Activated CD8-positive, alpha-beta memory T cell treated with anti-CD3 and anti-CD28 coated beads, Interleukin-2, amount 50 U/mL, for 24 hours (primary cell): ENCODE measurements around the gene CNGB1.
"Not testable (repeated sequence)": the region's sequence is repeated elsewhere in the genome, so short reads cannot be mapped to it uniquely, and the experiment has no call there.

Experiments used
- DNase-seq: peaks from one replicate; pipeline ENCODE4 v3.0.0-alpha.2; 2020; ENCODE audit errors: extremely low read depth

The CNGB1 gene

DNA sequence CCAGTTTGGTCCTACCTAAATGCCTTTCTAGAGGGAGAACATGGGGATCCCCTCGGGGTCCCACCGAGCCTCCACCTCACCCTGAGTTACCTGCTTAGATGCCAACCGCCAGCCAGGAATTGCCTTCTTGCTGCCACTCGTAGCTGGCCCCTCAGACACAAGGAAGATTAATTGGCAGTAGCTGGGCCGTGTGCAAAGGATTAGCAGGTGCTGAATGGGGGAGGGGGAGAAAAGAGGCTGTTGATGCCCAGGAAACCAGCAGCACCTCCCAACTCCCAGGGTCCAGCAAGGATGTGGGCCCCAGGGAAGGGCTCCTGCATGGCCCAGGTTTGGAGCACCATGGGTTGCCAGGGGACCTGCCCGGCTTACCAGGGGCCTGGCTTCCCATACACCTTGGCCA, at the start of gene CNGB1:
Gene CNGB1, minus strand, starts transcription at position 159 of the 400 bp plus-strand sequence. CDS start 3,842 bp downstream, outside the sequence.
- DNase-seq = no peak

DNA sequence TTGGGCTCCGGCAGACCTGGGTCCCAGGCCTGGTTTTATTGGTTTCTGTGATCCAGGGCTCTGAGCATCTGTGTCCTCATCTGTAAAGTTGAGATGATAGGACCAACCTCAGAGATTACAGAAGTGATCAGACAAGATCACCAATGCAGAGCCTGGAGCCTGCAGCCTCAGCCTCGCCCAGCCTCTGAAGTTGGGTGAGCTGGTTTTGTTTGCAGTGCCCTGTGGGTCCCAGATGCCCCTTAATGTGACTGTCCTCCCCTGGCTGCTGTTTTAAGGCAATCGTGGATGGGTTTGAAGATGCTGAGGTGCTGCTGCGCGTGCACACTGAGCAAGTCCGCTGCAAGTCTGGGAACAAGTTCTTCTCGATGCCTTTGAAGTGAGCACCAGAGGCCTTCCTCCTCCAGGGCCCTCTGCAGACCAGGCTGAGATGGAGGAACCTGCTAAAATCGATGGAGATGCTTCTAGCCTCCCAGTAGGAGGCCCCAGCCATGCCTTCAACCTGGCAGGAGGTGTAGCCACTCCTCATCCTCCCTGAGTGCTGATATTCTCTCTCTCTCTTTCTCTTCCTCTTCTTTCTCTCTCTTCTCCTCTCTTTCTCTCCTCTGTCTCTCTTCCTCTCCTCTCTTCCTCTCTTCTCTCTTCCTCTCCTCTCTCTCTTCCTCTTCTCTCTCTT, 49.1 kb upstream of the CNGB1 start:
- no peak for DNase-seq

DNA sequence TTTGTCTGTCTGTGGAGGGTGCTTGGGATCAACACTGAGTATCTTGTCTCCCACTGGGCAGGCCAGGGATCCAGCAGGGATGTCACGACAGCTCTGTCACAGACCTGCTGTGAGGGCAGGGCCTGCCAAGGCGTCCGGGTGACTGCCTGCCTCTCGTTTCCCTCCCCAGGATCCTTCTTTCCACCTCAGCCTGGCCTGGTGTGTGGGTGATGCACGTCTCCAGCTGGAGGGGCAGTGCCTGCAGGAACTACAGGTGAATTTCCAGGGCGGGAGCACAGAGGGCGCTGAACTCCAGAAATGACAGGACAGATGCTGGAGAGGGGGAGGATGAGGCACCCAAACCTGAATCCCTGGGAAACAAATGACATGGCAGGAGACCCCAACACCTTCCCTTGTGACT, 47.9 kb upstream of the CNGB1 start:
- no peak for DNase-seq

DNA sequence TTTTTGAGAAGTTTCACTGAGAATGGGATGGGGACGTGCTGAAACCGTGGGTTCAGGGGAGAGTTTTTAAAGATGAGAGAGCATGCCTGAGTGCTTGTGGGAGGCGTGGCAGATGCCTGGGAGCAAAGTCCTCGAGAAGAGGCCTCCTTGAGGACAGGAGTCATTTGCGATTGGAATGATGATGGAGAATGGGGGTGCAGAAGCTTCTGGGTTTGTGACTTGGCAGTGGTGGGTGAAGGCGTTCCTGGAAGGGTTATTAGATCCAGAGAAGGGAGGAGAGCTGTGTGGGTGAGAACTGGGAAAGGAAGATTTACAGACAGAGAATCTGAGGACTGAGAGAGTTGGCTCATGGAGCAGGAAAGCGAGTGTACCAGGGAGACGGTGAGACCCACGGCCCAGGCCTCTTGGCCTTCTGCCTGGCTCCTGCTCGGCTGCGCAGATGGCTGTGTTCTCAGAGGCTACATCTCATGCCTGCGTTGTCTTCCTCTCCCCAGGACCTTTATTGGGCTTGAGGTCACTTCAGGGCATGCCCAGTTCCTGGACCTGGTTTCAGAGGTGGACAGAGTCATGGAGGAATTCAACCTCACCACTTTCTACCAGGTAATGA, 46.0 kb upstream of the CNGB1 start:
- no peak for DNase-seq

DNA sequence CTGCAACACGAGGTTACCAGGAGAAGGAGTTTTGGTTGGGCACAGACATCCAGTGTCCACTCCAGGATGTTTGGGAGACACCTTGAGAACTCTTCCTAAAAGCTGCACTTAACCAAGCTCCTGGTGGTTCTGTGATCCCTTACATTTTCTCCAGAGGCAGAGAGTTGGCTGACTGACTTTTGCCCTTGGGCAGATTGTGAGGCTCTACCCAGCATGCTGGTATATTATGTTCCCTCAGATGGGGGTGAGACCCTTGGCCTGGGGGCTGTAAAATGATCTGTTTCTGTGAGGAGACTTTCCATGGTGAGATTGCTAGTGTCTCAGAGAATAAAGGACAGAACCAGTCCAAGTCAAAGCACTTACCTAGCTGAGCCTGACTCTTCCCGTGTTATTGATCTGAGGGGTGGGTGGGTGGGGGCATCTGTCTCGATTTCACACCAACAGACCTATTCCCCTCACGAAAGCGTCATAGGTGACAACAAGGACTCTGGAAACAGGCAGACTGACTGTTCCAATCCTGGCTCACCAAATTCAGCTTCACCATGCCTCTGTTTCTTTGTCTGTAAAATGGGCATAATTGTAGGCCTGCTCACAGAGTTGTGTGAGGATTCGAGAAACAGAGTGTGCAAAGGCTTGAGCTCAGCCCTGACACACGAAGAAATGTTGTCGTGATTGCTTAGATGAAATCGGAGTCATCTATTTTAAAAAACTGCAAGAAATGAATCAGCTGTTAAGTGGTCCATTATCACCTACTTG, 42.5 kb upstream of the CNGB1 start:
- DNase-seq = no peak

DNA sequence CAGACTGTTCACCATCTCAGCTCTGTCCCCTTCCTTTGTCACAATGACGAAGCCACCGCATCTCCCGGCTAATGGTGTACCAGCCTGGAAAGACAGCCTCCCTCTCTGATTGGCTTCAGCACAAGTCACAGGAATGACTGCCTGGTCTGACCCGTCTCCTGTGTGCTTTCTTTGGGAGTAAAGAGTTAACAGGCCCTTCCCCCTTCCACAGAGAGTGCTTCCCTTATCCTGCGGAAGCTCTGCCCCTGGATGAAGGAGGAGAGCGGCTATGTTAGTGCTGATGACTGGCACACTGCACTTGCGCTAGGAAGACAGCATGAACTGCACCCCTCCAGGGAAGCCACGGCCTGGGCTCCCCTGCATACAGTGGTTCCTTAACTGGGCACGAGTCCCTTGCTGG, 41.6 kb upstream of the CNGB1 start:
- no peak for DNase-seq

DNA sequence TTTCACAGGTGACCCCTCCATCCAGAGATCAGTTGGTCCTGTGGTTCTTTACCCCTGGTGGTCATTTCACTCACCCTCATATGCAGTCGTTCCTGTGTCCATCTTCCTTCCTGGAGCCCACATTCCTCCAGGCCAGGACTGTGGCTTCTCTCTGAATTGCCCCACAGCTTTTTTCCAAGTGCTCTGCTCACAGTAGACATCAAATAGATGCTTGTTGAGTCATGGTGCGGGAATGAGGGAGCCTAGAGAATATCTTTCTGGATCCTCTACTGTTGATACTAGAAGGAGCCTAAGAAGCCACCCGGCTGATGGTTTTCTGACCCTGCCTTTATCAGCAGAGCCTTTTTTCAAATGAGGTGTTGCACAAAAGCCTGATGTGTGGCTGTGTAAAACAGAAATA, 40.7 kb upstream of the CNGB1 start:
- no peak for DNase-seq

DNA sequence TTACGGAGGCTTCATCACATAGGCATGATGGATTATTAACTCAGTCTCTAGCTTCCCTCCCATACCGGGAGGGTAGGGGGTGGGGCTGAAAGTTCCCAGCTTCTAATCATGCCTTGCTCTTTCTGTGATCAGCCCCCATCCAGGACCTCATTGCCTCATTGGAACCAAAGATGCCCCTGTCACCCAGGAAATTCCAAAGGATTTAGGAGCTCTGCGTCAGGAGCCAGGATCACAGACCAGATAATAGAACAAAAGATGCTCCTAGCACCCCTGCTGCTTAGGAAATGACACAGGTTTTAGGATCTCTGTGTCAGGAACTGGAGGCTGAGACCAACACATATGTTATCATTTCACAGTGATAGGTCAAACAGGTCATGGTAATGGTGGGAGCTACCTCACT, 40.0 kb upstream of the CNGB1 start:
- no peak for DNase-seq

DNA sequence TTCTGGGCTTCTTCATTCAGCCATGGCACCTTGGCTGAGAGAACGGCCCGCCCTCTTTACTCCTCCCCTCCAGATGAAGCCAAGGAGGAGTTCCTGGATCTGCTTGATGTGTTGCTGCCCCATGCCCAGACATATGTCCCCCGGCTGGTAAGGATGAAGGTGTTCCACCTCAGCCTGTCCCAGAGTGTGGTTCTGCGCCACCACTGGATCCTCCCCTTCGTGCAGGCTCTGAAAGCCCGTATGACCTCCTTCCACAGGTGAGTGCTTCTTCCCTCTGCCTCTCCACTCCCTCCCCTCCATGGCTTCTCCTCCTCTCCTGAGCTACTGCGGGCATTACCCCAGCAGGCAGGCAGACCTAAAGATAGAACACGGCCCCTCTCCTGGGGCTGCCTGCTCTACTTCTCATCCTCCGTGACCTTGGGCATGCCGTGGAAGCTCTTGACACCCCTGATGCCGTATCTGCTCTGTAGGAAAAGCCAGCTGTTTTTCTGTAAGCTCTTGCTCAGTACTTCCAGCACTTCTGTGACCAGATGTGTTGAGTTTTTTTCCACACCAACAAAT, 39.0 kb upstream of the CNGB1 start:
- DNase-seq = no peak

DNA sequence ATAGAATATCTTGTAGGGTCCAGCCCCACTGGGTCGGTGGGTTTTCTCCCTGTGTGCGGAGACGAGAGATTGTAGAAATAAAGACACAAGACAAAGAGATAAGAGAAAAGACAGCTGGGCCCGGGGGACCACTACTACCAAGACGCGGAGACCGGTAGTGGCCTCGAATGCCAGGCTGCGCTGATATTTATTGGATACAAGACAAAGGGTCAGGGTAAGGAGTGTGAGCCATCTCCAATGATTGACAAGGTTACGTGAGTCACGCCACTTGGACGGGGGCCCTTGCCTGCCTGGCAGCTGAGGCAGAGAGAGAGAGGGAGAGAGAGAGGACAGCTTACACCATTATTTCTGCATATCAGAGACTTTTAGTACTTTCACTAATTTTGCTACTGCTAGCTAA, 33.8 kb upstream of the CNGB1 start:
- DNase-seq = not testable (repeated sequence)

DNA sequence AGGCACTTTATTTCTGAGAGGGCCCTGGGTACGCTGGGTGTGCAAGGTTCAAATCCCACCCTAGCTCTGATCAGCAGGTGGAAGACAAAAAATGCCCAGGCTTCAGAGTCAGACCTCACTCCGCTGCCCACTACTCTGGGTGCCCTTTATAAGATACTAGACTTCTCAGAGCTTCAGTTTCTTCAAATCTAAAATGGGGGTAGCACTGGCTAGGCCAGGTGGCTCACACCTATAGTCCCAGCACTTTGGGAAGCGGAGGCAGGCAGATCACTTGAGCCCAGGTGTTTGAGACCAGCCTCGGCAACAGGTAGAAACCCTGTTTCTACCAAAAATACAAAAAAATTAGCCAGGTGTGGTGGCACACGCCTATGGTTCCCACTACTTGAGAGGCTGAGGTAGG, 32.0 kb upstream of the CNGB1 start:
- DNase-seq = no peak

DNA sequence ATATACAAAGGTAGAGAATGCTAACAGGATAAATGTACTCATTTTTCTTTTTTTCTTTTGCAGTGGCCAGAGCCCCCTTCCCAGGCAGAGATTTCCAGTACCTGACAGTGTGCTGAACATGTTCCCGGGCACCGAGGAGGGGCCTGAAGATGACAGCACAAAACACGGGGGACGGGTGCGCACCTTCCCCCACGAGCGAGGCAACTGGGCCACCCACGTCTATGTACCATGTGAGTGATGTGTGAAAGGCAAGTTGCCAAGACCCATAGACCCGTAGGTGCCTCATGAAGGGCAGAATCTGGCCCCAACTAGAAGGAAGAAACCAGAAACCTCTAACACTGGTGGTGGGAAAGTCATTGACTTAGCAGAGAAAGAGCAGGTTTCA, 31.5 kb upstream of the CNGB1 start:
- no peak for DNase-seq

DNA sequence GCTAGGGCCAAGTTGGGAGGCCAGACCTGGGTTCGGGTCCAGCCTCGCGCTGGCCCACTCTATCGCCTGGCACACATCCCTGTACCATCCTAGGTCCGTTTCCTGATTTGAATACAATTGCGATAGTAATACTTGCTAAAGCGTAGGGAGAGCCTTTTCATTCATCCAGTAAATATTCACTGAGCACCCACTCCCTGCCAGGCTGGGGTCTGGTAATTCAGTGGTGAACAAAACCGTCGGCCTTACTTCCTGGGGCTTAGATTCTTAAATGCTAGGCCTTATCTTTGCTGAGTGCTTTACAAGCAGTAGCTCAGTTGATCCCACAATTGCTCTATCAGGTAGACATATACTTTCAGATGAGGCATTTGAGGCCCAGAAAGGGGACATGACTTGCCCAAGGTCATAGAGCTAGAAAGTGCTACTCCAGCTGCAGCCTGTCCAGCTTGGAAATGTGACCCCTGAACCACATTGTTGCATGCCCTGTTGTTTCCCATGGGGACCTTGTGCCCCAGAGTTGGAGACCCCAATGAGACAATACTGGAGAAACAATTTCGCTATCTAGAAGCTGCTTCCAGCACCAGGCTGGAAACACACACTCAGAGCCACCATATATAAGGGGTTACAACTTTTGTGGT, 31.0 kb upstream of the CNGB1 start:
- no peak for DNase-seq

DNA sequence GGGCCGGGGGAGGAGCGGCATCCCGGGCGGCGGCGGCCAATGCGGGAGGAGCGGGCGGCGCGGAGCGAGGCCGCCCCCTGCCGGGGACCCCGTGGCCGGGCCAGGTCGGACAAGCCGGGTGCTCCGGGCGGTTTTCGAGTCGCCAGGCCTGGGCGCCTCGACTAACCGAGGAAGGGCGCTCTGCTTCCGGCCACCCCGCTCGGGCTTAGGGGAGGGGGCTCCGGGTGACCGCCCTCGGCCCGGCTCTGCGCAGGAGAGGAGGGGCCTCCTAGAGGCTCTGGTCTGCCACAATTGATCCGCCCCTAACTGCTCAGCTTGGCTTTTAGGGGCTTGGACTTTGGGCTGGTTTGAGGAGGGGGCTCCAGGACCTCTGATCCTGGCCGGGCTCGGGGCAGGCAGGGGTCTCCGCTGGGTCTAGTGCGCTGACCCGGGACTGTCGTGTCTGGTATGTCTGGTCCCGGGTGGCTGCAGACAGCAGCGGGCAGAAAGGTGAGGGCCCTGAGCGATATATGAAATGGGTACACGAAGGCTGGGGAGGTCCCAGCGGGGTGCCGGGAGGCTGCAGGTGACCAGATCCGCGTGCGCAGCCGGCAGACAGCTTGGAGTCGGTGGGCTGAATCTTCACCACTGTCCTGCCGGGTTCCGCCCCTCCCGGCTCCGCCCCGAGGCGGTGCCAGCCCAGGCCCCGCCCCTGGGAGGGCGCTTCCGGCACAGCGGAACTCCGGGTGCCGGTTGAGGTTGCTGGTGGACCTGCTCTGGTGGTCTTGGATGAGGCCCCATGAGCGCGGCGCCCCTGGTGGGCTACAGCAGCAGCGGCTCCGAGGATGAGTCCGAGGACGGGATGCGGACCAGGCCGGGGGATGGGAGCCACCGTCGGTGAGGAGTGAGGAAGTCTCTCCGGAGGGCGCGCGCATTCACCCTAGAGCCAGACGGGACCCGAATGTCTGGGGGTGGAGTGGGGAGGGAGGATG, 30.1 kb upstream of the CNGB1 start, which contains the start of gene USB1:
Gene USB1, plus strand, starts transcription at position 702 of the 971 bp plus-strand sequence. Its CDS starts 77 bp downstream, at position 779.
- no peak for DNase-seq

DNA sequence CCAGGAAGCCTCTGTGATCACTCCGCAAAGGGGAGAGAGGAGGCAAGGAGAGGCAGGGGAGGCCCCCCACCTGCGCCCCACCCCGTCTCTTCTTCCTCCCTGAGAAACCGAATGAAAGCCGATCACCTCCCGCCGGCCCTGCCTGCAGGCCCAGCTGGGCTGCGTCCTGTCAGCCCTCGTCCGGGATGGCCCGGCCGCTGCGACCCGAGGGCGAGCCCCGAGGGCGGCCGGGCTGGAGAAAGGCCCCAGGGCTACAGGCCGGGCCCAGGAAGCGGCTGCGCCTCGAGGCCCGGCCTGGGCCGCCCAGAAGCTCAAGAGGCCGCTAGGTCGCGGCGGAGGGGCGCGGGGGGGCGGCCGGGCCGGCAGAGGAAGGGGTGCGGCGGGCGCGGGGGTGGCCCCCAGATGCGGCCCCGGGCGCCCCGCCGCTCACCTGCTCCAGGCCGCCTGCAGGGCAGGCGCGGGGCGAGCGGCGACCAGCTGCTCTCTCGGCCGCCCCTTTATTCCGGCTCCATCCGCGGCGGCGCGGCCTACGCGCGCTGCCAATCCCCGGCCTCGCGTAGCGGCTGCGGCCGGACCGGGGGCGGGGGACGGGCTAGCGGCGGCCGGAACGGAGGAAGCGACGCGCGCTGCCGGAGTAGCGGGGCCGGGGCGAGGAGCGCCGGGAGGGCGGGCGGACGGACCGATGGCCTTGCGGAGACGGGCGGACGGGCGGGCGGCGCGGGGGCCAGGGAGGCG, 29.2 kb upstream of the CNGB1 start, which contains the start of gene ZNF319:
Gene ZNF319, minus strand, starts transcription at position 702 of the 735 bp plus-strand sequence. CDS start 2,407 bp downstream, outside the sequence.
- no peak for DNase-seq

DNA sequence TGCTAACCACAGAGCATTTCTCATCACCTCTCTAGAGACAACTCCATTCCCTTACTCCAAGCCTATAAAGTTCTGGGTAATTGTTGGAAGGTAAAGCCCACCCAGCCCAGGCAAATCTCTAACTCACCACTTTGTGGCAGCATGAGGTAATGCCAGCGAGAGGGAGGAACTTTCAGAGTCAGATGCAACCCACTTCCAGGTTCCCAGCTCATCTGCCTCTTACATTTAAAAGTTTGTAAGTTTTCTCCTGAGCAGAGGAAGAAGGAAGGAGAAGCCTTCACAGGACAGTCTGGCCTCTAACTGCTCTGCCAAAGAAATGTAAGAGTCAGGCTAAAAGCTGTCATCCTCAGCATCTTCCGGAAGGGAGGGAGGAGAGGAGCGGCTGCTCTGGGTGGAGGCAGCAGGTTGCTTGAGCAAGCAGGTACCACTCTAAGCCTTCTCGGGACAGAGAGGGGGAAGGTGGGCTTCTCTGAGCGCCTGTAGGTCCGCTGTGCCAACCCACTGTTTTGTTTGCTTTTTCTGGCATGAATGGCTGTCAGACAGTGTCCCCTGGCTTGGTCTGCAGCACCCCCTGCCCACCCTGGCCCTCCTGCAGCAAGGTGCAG, 28.5 kb upstream of the CNGB1 start:
- DNase-seq = no peak

DNA sequence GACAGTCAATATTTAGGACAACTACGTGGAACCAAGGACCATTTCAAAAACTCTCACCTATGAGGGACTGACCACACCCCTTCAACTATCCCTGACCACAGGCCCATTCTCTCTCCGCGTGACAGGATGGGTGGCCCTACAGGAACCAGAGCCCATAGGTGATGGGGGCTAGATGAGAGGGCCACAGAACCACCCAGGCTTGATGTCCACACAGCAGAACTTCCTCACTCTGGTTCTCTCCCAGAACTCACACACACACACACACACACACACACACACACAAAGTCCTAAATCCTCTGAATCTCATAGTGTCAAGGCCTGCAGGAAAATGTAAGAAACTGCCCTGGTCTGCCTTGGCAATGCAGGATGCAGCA, 28.1 kb upstream of the CNGB1 start:
- DNase-seq = no peak

DNA sequence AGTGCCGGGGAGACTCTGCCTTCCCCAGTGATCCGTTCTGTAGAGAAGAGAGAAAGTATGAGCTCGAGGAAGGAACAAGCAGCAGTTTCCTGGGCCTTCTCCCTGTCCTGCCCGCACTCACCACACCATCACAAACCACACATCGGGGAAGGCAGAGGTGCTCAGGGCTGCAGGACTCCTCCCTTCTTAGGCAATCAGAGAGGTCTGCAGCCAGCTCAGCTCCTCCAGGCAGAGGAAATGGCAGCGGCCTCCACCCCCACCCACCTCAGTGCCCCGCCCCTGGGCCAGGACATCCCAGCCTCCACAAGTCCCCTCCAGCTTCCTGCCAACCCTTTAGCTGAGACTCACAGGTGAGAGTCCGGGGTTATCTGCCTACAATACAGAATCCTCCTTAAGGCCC, 27.6 kb upstream of the CNGB1 start:
- no peak for DNase-seq

DNA sequence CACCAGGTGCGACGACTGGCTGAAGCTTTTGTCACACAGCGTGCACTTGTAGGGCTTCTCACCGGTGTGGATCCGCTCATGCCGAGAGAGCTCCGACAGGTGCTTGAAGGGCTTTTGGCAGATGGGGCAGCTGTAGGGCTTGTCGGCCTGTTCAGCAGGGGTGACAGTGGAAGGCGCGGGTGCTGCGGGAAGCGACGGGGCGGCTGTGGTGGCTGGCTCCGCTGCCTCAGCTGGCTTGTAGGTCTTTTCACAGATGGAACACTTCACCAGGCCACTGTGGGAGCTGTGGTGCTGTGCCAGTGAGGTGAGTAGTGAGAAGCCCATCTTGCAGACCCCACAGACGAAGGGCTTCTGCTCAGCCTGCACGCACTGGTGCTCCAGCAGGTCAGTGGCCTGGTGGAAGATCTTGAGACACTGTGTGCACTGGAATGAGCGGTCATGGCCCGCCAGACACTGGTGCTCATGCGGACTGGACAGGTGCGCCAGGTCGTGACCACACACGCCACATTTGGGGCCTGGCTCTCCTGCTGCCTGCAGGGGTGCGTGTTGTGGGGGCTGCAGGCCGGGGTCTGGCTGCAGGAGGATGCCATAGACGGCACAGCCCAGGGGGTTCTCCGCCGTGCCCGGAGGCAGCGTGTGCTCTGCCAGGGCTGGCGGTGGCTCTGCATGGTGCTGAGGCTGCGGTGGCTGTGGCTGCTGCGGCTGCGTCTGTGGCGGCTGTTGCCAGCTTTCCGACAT, 26.8 kb upstream of the CNGB1 start:
- DNase-seq = no peak
